ENCODE results near the gene CETN1.

The CETN1 gene

DNA sequence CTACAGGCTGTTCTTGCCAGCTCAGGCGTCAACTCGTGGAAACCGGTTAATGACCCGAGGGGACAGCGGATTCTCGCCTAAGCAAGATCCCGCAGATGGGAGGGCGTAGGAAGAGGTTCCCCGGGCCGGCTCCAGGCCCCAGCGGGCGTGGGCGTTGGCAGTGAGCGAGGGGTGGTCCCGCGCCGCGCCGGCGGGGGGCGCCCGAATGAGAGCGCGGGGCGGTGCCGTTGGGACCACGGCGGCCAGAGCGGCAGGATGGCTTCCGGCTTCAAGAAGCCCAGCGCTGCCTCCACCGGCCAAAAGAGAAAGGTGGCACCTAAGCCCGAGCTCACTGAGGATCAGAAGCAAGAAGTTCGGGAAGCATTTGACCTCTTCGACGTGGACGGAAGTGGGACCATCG lies at the start of gene CETN1:
TSS of gene CETN1 (plus strand) at position 227 of the 400 bp plus-strand sequence. CDS start at position 256, 29 bp downstream.
- DNase-seq (ENCODE audit: low spot score) = no peak

DNA sequence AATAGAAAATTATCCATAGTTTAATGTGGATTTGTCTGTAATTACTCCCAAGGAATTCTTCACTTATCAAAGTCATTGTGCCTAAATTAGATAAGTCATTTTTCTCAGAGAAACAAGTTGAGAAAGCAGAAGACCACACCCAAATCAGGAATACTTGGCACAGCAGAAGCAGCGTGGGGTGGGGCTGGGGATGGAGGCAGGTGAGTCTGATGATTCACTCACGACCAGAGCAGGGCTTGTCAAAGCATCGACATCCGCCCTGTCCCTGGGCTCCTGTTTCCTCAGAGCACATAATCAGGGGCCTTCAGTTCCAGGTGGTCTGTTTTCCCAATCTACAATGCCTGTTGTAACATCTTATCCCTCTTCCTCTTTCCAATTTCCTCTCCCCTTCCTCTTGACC lies 48.2 kb upstream of the CETN1 start:
- no peak for DNase-seq (ENCODE audit: low spot score)

DNA sequence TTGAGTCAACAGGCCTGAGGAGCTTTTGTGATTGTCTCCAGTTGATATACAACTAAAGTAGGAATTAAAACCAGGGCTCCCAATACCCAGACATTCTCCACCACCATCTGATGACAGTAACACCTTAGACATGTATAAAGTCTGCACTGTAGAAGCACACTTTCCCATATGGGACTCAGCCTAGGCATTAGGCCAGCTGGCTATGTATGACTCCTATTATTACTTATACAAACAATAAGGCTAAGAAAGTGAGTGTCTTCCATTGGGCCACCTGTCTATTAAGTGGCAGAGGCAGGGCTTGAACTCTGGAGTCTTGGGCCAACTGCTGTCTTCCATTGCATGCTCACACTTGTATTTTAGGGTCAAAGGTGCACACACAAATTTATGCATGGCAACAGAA lies 47.5 kb upstream of the CETN1 start:
- DNase-seq (ENCODE audit: low spot score) = no peak

DNA sequence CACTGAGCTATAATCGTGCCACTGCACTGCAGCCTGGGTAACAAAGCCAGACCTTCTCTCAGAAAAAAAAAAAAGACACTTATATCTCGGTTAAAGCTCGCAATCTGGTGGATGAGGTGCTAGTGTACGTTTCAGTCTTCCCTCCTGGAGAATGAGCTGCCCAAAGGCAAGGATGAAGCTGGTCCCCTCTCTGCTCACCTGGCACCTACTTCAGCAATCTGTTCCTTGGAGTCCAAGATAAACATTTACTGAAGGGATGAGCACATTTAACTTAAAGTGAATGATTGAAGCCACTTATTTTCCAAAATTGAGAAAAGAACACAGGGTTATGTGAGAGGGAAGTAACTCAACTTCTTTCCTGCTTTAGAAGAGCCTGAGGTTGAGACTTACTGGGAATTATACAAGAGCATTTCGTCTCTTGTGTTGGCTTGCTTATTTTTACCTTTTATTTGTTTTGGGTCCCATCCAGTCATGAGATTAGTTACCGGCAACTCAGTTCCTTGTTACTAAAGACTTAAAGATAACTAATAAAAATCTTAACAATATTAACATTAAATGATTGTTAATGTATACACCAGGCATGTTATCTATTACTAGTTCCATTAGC lies 46.1 kb upstream of the CETN1 start:
- no peak for DNase-seq (ENCODE audit: low spot score)

DNA sequence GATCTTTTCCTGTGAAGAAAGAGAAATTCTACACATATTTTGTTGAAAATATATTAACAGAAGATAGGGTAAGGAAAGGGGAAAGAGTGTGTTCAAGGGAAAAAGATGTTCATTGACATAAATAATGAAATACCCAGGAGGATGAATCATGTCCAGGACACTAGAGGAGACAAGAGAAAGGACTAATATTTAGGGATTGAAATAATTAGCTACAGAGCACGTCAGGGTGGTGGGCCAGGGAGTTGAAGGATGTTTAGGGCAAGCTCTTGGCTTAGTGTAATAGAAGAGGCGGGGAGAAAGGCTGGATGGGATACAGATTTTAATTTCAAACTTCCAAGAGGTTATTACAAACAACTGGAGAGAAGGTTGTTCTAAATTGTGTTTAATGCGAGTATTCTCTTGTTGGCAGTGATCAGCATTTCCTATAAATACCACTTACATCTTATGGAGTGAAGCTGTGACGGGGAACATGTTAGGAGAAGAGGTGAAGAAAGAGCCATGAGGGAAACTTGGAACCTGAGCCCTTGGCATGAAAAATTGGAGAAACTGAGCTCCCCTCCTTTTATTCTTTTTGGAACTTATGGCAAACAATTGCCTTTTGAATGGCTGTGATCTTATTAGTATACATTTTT lies 36.6 kb upstream of the CETN1 start:
- DNase-seq (ENCODE audit: low spot score) = no peak

DNA sequence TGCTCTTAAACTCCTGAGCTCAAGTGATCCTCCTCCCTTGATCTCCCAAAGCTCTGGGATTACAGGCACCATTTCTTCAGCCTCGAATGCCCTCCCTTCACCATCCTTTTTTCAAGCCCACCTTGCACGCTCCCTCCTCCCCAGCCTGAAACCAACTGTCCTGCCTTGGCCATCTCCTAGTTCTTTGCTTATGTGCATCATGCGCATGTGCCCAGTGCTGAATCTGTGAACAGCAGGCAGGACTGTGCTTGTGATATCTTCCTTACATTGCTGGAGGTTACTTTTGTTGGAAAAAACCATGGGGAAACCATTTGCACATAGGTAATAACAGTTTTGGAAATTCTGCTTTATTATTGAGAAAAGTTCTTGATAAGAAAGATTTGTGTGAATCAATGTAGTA lies 30.2 kb upstream of the CETN1 start:
- no peak for DNase-seq (ENCODE audit: low spot score)

DNA sequence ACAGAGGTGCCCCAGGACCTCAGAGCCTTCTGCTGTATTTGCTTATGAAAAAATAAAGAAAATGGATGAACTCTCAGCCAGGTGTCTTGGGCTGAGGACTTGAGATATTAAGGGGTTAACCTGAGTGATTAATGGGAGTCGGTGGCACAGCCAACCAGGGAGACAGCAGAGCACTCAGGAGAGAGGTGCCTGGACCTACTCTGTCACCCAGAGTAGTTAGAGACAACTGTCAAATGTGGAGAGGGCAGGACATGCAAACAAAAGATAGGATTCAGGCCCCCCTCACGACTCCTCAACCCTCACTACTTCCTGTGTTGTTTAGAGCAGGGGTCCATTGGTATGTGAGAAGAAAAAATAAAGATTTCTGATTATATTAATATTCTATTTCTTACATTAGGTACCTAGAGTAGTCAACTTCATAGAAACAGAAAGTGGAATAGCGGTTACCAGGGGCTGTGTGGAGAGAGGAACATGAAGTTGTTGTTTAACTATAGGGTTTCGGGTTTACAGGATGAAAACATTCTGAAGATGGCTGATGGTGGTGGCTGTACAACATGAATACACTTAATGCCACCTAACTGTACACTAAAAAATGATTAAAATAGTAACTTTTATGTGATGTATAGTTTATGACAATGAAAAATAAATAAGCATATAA lies 28.6 kb upstream of the CETN1 start:
- DNase-seq (ENCODE audit: low spot score) = no peak

DNA sequence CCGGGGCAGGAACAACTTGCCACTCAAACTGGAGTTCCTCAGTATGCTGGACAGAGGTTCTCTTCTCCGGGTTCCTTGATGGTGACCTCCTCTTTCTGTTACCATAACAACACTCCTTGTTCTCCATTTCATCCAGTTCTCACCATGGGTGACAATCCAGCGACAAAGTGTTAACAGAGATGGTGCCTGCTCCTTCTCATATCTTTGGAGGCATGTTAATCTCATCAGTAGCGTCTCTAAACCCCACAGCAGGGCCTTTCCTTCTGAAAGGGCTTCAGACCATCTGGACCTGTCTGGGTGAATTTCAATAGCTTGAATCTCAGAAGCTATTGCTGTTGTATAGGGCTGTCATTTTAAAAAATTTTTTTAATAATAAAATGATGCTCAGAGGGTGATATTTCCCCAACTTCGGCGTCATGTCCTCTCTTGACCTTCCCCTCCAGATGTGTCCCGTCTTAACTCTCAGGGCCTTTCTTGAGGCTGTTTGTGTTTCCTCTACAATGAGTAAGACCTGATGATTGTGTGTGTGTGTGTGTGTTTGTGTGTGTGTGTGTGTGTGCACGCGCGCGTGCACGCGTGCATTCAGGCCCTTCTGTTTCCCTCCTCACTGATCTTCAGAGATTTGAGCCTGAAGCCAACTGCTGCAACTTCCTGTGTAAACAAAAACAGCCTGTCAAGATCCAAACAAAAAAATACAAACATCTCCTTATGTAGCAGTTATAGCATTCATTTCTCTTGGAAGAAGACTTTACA lies 24.3 kb upstream of the CETN1 start:
- DNase-seq (ENCODE audit: low spot score) = no peak

DNA sequence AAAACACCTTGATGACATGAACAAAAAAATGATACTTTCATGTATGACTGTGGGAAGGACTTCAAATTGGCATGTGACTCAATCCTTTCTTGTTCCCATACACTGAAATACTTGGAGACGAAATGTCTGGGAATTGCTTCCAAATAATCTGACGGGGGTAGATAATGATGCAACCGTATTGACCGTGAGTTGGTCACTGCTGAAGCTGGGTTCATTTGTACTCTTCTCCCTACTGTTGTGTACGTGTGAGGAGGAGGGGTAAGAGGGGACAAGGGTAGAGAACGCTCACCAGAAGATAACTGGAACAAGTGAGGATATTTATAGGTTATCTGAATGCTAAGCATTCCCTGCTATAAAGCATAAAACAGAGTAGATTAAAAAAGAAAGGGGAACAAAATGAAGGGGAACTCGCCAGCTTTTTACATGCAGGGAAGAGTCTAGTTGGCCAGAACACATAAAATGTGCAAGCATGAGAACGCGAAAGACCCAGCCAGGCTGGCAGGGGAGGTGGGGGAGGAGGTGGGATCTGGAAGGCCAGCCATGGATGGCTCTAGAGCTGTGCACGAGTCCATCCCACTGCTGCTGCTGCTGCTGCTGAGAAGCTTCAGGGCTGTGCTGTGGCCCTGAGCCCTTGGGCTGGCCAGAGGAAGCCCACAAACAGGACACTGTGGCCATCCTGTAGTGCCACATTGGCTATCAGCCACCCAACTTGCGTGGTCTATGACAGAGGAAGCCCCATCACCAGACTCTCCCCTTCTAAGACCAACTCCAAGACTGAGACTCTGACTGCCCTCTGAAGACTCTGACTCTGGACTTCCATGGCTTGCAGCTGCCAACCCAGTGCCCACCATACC lies 15.2 kb upstream of the CETN1 start:
- DNase-seq (ENCODE audit: low spot score) = no peak

DNA sequence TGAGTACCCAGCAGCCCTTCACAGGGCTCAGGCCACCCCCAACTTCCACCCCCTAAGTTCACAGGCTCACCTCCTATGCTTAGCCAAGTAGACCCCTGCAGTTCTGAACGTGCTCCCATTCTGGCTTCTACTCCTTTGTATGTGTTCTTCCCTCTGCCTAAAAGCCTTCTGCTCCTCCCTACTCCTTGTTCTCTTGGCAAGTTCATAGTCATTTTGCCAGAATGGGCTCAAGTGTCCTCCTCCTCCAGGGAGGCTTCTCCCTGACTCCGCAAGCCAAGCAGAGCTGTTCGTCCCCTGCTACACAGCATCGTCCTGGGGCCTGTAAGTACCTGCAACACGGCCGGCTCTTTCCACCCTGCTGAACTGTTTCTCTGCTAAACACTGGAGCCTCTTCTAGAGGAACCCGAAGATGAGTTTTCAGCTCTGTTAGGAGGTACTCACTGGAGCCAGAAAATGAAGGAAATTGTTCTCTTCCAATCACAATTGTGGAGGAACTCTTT lies 14.6 kb upstream of the CETN1 start:
- no peak for DNase-seq (ENCODE audit: low spot score)

DNA sequence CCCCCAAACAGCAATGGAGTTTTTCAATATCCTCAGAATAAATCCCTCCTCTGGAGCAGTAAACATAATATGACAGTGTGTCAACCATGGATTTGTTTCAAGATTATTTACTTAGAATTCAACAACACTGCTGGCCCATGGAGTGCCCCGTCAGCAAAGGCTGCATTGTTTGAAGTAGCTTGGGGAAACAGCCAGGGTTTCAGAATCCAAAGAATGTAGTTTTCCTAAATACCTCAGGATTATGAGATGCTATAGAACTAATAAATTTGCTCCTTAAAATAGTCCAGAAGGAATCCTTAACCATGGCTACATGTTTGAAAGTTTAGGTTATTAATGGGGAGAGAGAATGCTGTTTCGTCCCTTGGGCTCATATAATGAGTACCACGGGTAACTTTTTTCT lies 13.1 kb upstream of the CETN1 start:
- DNase-seq (ENCODE audit: low spot score) = no peak

DNA sequence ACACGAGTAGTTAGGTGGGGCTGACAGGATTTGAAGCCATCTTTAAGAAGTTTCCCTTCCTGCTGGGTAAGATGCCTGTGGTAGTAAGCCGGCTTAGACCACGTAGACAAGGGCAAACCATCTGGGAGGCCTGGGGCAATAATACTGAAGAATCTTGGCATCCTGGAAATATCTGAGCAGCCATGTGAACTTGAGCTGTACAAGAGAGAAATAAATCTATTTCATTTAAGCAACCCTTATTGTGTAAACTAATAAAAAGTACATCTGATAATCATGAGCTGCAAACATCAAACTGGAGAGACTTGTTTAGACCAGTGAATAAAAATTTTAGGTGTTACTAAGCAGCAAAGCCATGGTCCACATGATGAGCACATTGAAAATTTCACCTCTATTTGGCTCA lies 11.4 kb upstream of the CETN1 start:
- DNase-seq (ENCODE audit: low spot score) = no peak

DNA sequence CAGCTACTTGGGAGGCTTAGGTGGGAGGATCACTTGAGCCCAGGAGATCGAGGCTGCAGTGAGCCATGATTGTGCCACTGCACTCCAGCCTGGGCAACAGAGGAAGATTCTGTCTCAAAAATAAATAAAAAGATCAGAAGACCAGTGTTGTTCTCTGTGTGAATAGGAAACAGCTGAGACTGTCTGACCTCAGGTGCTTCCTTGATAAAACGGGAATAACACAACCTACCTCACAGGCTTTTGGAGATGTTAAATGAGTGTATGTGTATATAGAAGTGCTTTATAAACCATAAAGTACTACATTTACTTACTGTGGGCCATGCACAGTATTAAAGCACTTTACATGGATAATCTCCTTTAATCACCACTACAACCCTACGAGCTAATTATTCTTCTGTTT lies 9.9 kb upstream of the CETN1 start:
- no peak for DNase-seq (ENCODE audit: low spot score)

DNA sequence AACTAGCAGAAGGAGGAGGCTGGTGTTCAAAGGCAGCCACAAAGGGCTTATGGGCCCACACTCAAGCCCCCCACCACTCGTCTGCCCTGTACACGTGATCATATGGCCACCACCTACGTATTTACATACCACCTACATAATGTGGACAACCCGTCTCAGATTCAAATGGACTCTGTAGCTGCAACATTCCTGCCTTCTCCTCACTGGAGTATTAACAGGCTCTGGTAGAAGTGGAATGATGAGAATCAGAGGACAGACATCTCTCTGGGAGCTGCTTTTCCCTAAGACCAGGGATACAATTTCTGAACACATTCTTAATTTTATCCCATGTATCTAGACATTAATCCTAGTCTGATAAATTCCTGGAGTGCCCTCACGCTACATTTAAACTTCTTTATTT lies 9.5 kb upstream of the CETN1 start:
- DNase-seq (ENCODE audit: low spot score) = no peak

DNA sequence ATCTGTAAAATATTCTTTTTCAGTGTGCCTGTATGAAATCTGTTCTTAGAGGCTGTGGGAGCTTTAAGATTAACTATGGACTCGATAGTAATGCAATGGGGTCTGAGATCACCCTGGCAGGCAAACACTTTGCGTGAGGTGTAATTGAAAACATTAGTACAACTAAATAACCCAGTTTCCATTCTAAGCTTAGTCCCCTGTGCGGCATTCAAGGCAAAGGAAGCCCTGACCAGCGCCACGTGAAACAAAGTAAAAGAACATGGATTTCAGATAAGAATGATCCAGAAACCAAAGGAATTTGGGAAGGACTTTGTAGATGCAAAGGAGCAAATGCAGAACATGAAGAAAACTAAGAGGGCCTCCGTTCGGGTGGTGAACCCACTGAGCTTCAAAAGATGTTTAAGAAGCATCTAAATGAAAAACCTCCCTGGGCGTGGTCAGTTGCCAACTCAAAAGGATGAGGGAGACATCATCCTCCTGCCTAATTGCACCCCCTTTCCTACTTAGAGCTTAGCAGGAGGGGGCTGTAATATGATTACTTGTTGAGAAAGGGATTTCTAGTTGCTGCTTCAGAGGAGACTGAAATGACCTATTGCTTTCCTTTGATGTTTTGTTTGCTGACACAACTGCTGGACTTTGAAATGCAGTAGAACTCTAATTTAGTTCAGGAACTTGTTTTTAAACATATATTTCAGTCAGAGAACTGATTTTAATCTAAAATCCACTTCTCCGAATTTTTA lies 7.9 kb upstream of the CETN1 start:
- DNase-seq (ENCODE audit: low spot score) = no peak

DNA sequence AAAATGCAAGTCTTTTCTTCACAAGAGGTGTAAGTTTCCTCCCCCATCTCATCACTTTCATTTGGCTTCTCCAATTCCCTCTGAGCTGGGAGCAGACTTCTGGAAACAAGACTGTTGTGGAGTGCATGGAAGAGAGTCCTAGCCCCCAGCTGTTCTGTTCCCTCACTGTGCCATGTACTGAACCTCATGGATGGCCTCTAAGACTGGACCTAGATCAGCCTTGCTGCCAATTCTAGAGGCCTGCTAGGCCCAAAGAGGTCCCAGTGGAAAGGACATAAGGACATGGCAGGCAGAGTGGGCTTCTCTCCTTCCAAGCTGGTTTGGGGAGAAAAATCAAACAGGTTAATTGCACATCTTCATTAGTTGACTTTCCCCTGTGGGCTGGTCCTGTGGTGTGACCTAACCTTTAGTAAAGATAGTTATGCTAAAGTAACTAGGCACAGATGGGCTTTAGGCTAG lies 7.3 kb upstream of the CETN1 start:
- no peak for DNase-seq (ENCODE audit: low spot score)

DNA sequence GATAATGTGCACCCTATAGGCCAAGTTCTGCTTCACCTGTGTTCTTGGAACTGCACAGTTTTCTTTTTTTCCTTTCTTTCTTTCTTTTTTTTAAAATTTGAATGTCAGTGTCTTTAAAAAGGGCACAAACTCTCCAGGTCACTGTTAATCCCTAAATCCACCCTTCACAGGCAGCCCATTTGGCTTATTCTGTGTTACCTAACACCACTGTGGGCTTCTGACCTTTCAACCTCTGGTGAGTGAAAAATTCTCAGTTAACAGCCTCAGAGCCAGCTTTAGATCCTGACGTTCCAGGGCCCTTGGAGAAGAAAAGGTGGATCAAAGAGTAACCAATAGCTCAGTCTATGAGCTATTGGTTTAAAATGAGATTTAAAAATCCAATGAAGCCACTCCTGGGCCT lies 6.8 kb upstream of the CETN1 start:
- no peak for DNase-seq (ENCODE audit: low spot score)

DNA sequence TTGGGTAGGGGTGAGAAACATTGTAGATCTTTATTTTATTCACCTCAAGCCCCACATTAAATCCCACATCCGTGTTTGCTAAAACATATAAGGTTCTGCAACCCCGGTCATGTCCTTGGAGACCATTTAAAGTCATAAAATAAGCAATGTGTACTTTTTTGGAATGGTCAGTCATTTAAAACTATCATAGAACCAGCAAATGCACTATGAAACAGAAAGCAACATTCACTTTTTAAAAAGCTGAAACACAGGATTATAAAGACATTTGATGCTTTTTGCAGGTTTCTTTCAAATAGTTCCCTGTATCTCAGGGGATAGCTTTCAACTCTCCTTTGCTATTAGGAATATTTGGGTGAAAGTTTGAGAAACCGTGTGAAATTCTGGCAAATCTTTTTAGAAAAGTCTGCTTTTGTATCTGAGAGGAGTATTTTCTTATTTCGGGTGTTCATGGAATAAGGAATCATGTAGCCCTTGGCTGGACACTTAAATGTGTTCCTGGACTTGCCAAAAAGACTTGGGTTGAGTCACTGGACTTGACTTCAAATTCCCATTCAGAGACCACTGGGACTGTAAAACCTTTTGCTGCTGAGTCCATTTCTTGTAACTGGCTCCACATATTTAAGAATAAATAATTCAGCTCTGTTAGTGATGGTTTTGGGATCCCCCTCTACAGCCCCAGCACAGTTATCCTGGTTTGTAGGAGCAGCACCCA lies 5.9 kb upstream of the CETN1 start:
- no peak for DNase-seq (ENCODE audit: low spot score)

DNA sequence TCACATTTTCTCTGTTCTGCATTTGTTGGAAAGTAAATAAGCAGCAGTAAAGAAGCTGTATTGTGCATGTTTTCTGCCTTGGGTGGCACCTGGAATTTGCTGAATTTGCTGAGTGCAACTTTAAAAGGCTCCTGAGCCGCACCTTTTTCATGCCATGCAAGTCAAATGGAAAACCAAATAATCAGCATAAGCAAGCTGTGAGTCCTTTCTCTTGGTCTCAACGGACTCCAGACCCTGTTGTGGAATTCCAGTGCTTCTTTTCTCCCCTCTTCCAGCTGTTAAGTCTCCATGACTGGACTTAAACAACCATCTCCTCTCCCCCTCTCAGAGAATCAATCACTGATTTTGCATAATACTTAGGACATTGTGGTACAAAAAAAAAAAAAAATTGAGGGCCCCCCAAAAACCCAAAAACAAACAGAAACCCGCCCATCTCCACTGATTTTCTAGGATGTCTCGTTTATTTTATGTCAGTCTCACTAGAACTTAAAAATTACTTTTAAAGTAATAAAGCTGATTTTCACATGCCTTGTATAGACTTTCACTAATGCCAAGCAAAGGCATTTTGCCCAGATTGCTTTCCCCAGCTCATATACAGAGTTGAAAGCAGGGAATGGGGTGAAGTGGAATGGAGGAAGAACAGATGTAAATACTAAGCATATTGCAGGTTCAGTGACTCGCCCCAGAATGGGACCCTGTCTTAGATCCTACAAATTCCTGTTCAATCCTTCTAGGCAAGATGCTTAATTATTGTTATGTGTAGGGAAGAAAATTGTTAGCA lies 5.1 kb upstream of the CETN1 start:
- DNase-seq (ENCODE audit: low spot score) = no peak

DNA sequence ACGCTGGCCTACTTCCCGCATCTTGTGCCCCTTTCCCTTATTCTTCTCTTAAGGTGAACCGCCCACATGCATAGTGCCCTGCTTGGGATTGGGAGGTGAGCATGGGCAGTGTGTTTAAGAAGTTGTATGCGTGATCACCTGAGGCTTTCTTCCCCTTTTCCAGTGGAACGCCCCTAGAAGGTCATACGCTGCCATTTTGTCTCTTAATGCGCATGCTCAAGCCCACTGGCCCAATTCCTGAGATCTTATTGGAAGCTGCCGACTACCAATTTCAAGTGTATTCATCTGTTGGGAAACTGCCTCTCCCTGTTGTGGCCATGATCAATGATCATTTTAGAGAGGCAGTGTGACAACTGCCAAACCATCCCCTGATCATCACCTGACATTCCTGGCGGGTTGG lies 3.3 kb upstream of the CETN1 start:
- DNase-seq (ENCODE audit: low spot score) = no peak
